ENCODE data around the gene FXYD6. TPM values are rescaled to one million over a fixed set of nuclear protein-coding genes. Genes with fewer than 3 reads are reported as not detected.
A peak's percentile ranks its signal among the peaks of the same experiment; 100 is the strongest.

Gene FXYD6
- total and polyA plus RNA-seq, 9 of the 15 experiments (the other 6 are each of a cell fraction or from before 2014, with no cell fraction given) = 0.07 to 0.35 TPM; not detected in 7

GRCh38 chr11:117907276-117908108 lies 31.0 kb upstream of the FXYD6 start (continued):
- no peak for TF ChIP-seq GATA2 (CRISPR knock-in tag; IDR thresholded peaks at IDR 0.05)
- no peak for TF ChIP-seq CBX8 (IDR thresholded peaks at IDR 0.05; ENCODE audit: borderline replicate concordance, extremely low read depth, low read depth, low read length, poor library complexity, severe bottlenecking)
- TF ChIP-seq CTCFL (IDR thresholded peaks at IDR 0.05; ENCODE audit: borderline replicate concordance, insufficient read depth, low read depth, low read length, poor library complexity, severe bottlenecking) = no peak
- TF ChIP-seq ZNF717 (CRISPR knock-in tag; IDR thresholded peaks at IDR 0.05) = no peak
- peak; percentile 57; the same call in 1 of the 2 replicates for TF ChIP-seq HBP1 (CRISPR knock-in tag; IDR thresholded peaks at IDR 0.05)
- TF ChIP-seq ZBTB17 (CRISPR knock-in tag; IDR thresholded peaks at IDR 0.05) = peak; percentile 49
- TF ChIP-seq HINFP (tag; conservative IDR thresholded peaks at IDR 0.05; ENCODE audit: low read depth) = peak; percentile 59; the same call in 1 of the 2 replicates
- TF ChIP-seq E2F4 (CRISPR knock-in tag; IDR thresholded peaks at IDR 0.05; ENCODE audit: low read depth) = no peak
- no peak for TF ChIP-seq WHSC1 (IDR thresholded peaks at IDR 0.05; ENCODE audit: low read length)
- no peak for TF ChIP-seq ELF4 (CRISPR knock-in tag; IDR thresholded peaks at IDR 0.05)
- TF ChIP-seq SREBF1 (IDR thresholded peaks at IDR 0.05; ENCODE audit: borderline replicate concordance, low read depth, low read length) = peak; percentile 99
- peak; percentile 88 for TF ChIP-seq KDM5B (IDR thresholded peaks at IDR 0.05; ENCODE audit: insufficient replicate concordance, low read depth, low read length)
- peak; percentile 61 for TF ChIP-seq TAF1 (IDR thresholded peaks at IDR 0.05; ENCODE audit: control insufficient read depth, extremely low read depth, insufficient read depth, low read length, severe bottlenecking)
- TF ChIP-seq ZKSCAN1 (IDR thresholded peaks at IDR 0.05; ENCODE audit: low read depth, low read length) = no peak
- no peak for TF ChIP-seq ELF1 (tag; IDR thresholded peaks at IDR 0.05)
- no peak for TF ChIP-seq CHAMP1 (IDR thresholded peaks at IDR 0.05)

Measured in K562 (cell line).